ENCODE data around the gene HPN.

The HPN gene

GRCh38 chr19:35055715-35056179 lies 14.2 kb downstream of the HPN start:
- no peak overlapping the region for H3K4me3 ChIP-seq (ENCODE audit: low read depth, low read length)
- DNase-seq (ENCODE audit: low read depth), result no peak
- TF ChIP-seq, protein P1, sequence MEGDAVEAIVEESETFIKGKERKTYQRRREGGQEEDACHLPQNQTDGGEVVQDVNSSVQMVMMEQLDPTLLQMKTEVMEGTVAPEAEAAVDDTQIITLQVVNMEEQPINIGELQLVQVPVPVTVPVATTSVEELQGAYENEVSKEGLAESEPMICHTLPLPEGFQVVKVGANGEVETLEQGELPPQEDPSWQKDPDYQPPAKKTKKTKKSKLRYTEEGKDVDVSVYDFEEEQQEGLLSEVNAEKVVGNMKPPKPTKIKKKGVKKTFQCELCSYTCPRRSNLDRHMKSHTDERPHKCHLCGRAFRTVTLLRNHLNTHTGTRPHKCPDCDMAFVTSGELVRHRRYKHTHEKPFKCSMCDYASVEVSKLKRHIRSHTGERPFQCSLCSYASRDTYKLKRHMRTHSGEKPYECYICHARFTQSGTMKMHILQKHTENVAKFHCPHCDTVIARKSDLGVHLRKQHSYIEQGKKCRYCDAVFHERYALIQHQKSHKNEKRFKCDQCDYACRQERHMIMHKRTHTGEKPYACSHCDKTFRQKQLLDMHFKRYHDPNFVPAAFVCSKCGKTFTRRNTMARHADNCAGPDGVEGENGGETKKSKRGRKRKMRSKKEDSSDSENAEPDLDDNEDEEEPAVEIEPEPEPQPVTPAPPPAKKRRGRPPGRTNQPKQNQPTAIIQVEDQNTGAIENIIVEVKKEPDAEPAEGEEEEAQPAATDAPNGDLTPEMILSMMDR (IDR thresholded peaks at IDR 0.05; ENCODE audit: control insufficient read depth, extremely low read depth, insufficient read depth), result no peak

GRCh38 chr19:35056513-35057063 lies 15.1 kb downstream of the HPN start:
- no peak for DNase-seq (ENCODE audit: low read depth)
- TF ChIP-seq, protein P1 (IDR thresholded peaks at IDR 0.05; ENCODE audit: control insufficient read depth, extremely low read depth, insufficient read depth), result no peak
- no peak overlapping the region for H3K4me3 ChIP-seq (ENCODE audit: low read depth, low read length)

- no peak for DNase-seq (ENCODE audit: low read depth)
- H3K4me3 ChIP-seq (ENCODE audit: low read depth, low read length), result no peak overlapping the region
- TF ChIP-seq, protein P1 (IDR thresholded peaks at IDR 0.05; ENCODE audit: control insufficient read depth, extremely low read depth, insufficient read depth), result no peak
These were observed 16.8 kb downstream of the HPN start for GRCh38 chr19:35058370-35058769.

GRCh38 chr19:35059006-35059798 lies 17.7 kb downstream of the HPN start:
- TF ChIP-seq, protein P1 (IDR thresholded peaks at IDR 0.05; ENCODE audit: control insufficient read depth, extremely low read depth, insufficient read depth), result no peak
- no peak overlapping the region for H3K4me3 ChIP-seq (ENCODE audit: low read depth, low read length)
- DNase-seq (ENCODE audit: low read depth), result no peak

DNA sequence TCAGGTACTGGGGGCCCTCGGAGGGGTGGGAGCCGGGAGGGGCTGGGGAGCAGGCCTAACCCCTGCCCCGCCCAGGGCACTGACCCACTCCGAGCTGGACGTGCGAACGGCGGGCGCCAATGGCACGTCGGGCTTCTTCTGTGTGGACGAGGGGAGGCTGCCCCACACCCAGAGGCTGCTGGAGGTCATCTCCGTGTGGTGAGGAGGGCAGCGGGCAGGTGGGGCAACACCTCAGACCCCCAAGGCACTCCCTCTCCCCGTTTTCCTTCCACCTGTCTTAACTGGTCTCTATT lies 18.2 kb downstream of the HPN start:
- DNase-seq (ENCODE audit: low read depth), result no peak
- TF ChIP-seq, protein P1 (IDR thresholded peaks at IDR 0.05; ENCODE audit: control insufficient read depth, extremely low read depth, insufficient read depth), result no peak
- H3K4me3 ChIP-seq (ENCODE audit: low read depth, low read length), result no peak overlapping the region

- DNase-seq (ENCODE audit: low read depth), result no peak
- no peak overlapping the region for H3K4me3 ChIP-seq (ENCODE audit: low read depth, low read length)
- TF ChIP-seq, protein P1 (IDR thresholded peaks at IDR 0.05; ENCODE audit: control insufficient read depth, extremely low read depth, insufficient read depth), result no peak
These were observed 18.8 kb downstream of the HPN start for GRCh38 chr19:35060160-35060855.

Data from LNCaP clone FGC (cell line).